Parathyroid adenoma (tissue), 2 donors: ENCODE measurements around the gene ZNF189.

ENCODE experiments used
- H2AFZ ChIP-seq: fragments of 300-600 bp; sonication (generic); one replicate; pipeline ENCODE4 v1.7.0; 2017; ENCODE audit warnings: antibody characterized with exemption, mild to moderate bottlenecking
- H3K27ac ChIP-seq: fragments of 300-600 bp; sonication (generic); one replicate; pipeline ENCODE4 v1.7.0; 2017
- H3K27me3 ChIP-seq: fragments of 300-600 bp; sonication (generic); one replicate; pipeline ENCODE4 v1.7.0; 2017; ENCODE audit warnings: low read length; ENCODE audit not compliant: control insufficient read depth, insufficient read depth
- H3K36me3 ChIP-seq: fragments of 300-600 bp; sonication (generic); one replicate; pipeline ENCODE4 v1.7.0; 2017; ENCODE audit warnings: low read length; ENCODE audit not compliant: control insufficient read depth, insufficient read depth
- H3K4me1 ChIP-seq: fragments of 300-600 bp; sonication (generic); one replicate; pipeline ENCODE4 v1.7.0; 2017; ENCODE audit warnings: control low read depth
- H3K4me2 ChIP-seq: fragments of 300-600 bp; sonication (generic); one replicate; pipeline ENCODE4 v1.7.0; 2017; ENCODE audit warnings: low read length
- H3K4me3 ChIP-seq: fragments of 300-600 bp; sonication (generic); one replicate; pipeline ENCODE4 v1.7.0; 2017; ENCODE audit warnings: low read depth, low read length
- H3K79me2 ChIP-seq: fragments of 300-600 bp; sonication (generic); one replicate; pipeline ENCODE4 v1.7.0; 2017; ENCODE audit warnings: control low read depth
- H3K9ac ChIP-seq: fragments of 300-600 bp; sonication (generic); one replicate; pipeline ENCODE4 v1.7.0; 2017; ENCODE audit warnings: mild to moderate bottlenecking
- H3K9me3 ChIP-seq: fragments of 300-600 bp; sonication (generic); one replicate; pipeline ENCODE4 v1.7.0; 2017; ENCODE audit warnings: low read length; ENCODE audit not compliant: control insufficient read depth
- CTCF ChIP-seq: fragments of 300-600 bp; sonication (generic); IDR thresholded peaks from one replicate; pipeline ENCODE4 v1.7.0; 2017; ENCODE audit warnings: antibody characterized with exemption, mild to moderate bottlenecking
- donor health status: primary hyperparathyroidism.

Gene ZNF189

GRCh38 chr9:101415578-101415977 is 16.9 kb downstream of the ZNF189 start:
- Histone ChIP-seq H3K4me1 (no peaks in the 10 kb centered on the region), H3K9ac (no peak overlapping the region), H3K36me3 (no peaks in the 10 kb centered on the region), H3K4me3 (no peak overlapping the region), H3K79me2 (no peaks in the 10 kb centered on the region), H3K27ac (no peak overlapping the region), H3K9me3 (no peaks in the 10 kb centered on the region), H3K4me2 (no peak overlapping the region), H3K27me3 (no peaks in the 10 kb centered on the region), H2AFZ (no peak overlapping the region)
- TF ChIP-seq CTCF: no peak

- Histone ChIP-seq H3K9me3 (no peaks in the 10 kb centered on the region), H3K27ac (no peak overlapping the region)
Measured at GRCh38 chr9:101417389-101417788, 18.7 kb downstream of the ZNF189 start.

GRCh38 chr9:101417977-101418376 is 19.3 kb downstream of the ZNF189 start:
- no peak for TF ChIP-seq CTCF
- no peak overlapping the region for H3K4me2 ChIP-seq
- no peak overlapping the region for H3K27ac ChIP-seq
- no peaks in the 10 kb centered on the region for H3K36me3 ChIP-seq
- no peak overlapping the region for H3K4me3 ChIP-seq
- no peaks in the 10 kb centered on the region for H3K4me1 ChIP-seq
- no peak overlapping the region for H3K9ac ChIP-seq
- no peaks in the 10 kb centered on the region for H3K79me2 ChIP-seq
- H3K27me3 ChIP-seq: no peaks in the 10 kb centered on the region
- H3K9me3 ChIP-seq: no peaks in the 10 kb centered on the region
- H2AFZ ChIP-seq: no peak overlapping the region

More at GRCh38 chr9:101417389-101417788, 18.7 kb downstream of the ZNF189 start:
- no peak overlapping the region for H3K9ac ChIP-seq
- H2AFZ ChIP-seq: no peak overlapping the region
- TF ChIP-seq CTCF: no peak
- no peaks in the 10 kb centered on the region for H3K27me3 ChIP-seq
- H3K79me2 ChIP-seq: no peaks in the 10 kb centered on the region
- H3K4me1 ChIP-seq: no peaks in the 10 kb centered on the region
- H3K36me3 ChIP-seq: no peaks in the 10 kb centered on the region
- no peak overlapping the region for H3K4me2 ChIP-seq
- no peak overlapping the region for H3K4me3 ChIP-seq

GRCh38 chr9:101418518-101419430 is 20.1 kb downstream of the ZNF189 start:
- H3K27ac ChIP-seq: no peak overlapping the region
- no peaks in the 10 kb centered on the region for H3K36me3 ChIP-seq
- TF ChIP-seq CTCF: no peak
- H2AFZ ChIP-seq: no peak overlapping the region
- H3K9me3 ChIP-seq: no peaks in the 10 kb centered on the region
- no peaks in the 10 kb centered on the region for H3K27me3 ChIP-seq
- no peak overlapping the region for H3K9ac ChIP-seq
- H3K4me1 ChIP-seq: no peaks in the 10 kb centered on the region
- no peaks in the 10 kb centered on the region for H3K79me2 ChIP-seq
- no peak overlapping the region for H3K4me2 ChIP-seq
- H3K4me3 ChIP-seq: no peak overlapping the region

GRCh38 chr9:101419863-101420262 is 21.2 kb downstream of the ZNF189 start:
- H3K27ac ChIP-seq: no peak overlapping the region
- H3K36me3 ChIP-seq: no peaks in the 10 kb centered on the region
- TF ChIP-seq CTCF: no peak
- H3K4me2 ChIP-seq: no peak overlapping the region
- no peak overlapping the region for H3K4me3 ChIP-seq
- no peaks in the 10 kb centered on the region for H3K9me3 ChIP-seq
- H3K79me2 ChIP-seq: no peaks in the 10 kb centered on the region
- H3K4me1 ChIP-seq: no peaks in the 10 kb centered on the region
- no peaks in the 10 kb centered on the region for H3K27me3 ChIP-seq
- H2AFZ ChIP-seq: no peak overlapping the region
- no peak overlapping the region for H3K9ac ChIP-seq
